Measurements from ENCODE around the gene NAA10. TPM values are rescaled to one million over a fixed set of nuclear protein-coding genes. Genes with fewer than 3 reads are reported as not detected.

The NAA10 gene
- total and polyA plus RNA-seq, 4 experiments from 2014 or later: 57.6 to 96.3 (median 91.9) TPM

DNA sequence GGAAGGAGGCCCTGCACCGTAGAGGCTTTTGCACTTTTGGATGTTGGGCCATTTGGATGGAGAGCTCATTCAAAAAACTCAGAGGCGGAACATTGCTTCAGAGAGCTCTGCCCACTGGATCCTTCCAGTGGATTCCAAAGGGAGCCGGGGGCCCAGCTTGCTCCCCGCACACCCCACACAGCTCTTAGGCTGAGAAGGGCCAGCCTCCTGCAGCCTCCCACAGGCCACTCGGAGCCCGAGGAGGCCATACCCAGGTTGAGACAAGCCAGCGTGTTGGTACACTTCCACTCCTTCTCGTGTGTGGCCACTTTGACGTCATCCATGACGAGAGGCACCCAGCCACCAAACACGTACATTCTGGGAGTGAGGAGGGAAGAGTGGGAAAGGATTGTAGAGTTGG is 26.5 kb upstream of the NAA10 start:
- Mint-ChIP-seq H3K9me3 (no peaks in the 10 kb centered on the region), H3K36me3 (peaks cover 26 to 51% of the 10 kb centered on the region in 2 donors), H3K4me3 (no peak overlapping the region), H3K27ac (peak overlapping the region in 1 of 7 donors; percentile 37), H3K4me1 (peaks cover 2 to 15% (median 8%) of the 10 kb centered on the region in 4 donors), H3K27me3 (no peaks in the 10 kb centered on the region)
- Histone ChIP-seq H3K4me1 (ENCODE audit: insufficient read depth, low read length) (peaks cover 18% of the 10 kb centered on the region), H3K9me3 (ENCODE audit: control insufficient read depth in 1 of 2, low read length in 2 of 2) (no peaks in the 10 kb centered on the region), H3K4me3 (ENCODE audit: low read length in 2 of 2) (no peak overlapping the region), H3K27me3 (ENCODE audit: insufficient read depth, low read length) (no peaks in the 10 kb centered on the region), H3K27ac (ENCODE audit: low read depth, low read length) (no peak overlapping the region), H3K36me3 (ENCODE audit: insufficient read depth, low read length) (peaks cover 68% of the 10 kb centered on the region)
- intact Hi-C loops (cut with micrococcal nuclease): no loop called here
- no peak for DNase-seq
- ChIA-PET POLR2A (ENCODE audit: partially characterized antibody) (interaction anchor here (2.2 kb wide), 1 partner anchor 10 kb away, joined by 7 read pairs; the partner anchor contains the start of gene HCFC1), CTCF (ENCODE audit: partially characterized antibody) (interaction anchor here (1.4 kb wide), 1 partner anchor 14 kb away, joined by 5 read pairs; no protein-coding TSS in a partner anchor)

- Mint-ChIP-seq H3K27me3 (no peaks in the 10 kb centered on the region), H3K27ac (peak overlapping the region in 1 of 7 donors; percentile 62), H3K36me3 (peaks cover 30 to 53% of the 10 kb centered on the region in 2 donors), H3K4me1 (peaks cover 2 to 10% (median 5%) of the 10 kb centered on the region in 4 donors), H3K4me3 (peak overlapping the region in 1 of 8 donors; percentile 33), H3K9me3 (peaks cover 0 to 3% (median 0%) of the 10 kb centered on the region in 8 donors)
- intact Hi-C loops (cut with micrococcal nuclease): no loop called here
- Histone ChIP-seq H3K9me3 (ENCODE audit: control insufficient read depth in 1 of 2, low read length in 2 of 2) (no peaks in the 10 kb centered on the region), H3K27ac (ENCODE audit: low read depth, low read length) (no peak overlapping the region), H3K36me3 (ENCODE audit: insufficient read depth, low read length) (peaks cover 68% of the 10 kb centered on the region), H3K4me3 (ENCODE audit: low read length in 2 of 2) (no peak overlapping the region), H3K4me1 (ENCODE audit: insufficient read depth, low read length) (peaks cover 13% of the 10 kb centered on the region), H3K27me3 (ENCODE audit: insufficient read depth, low read length) (no peaks in the 10 kb centered on the region)
- ChIA-PET CTCF (ENCODE audit: partially characterized antibody) (interaction anchor here (1.4 kb wide), 1 partner anchor 14 kb away, joined by 5 read pairs; no protein-coding TSS in a partner anchor), POLR2A (ENCODE audit: partially characterized antibody) (interaction anchor here (2.2 kb wide), 1 partner anchor 11 kb away, joined by 7 read pairs; the partner anchor contains the start of gene HCFC1)
- DNase-seq: no peak
These were observed 25.9 kb upstream of the NAA10 start for GRCh38 chrX:153960786-153961185.

DNA sequence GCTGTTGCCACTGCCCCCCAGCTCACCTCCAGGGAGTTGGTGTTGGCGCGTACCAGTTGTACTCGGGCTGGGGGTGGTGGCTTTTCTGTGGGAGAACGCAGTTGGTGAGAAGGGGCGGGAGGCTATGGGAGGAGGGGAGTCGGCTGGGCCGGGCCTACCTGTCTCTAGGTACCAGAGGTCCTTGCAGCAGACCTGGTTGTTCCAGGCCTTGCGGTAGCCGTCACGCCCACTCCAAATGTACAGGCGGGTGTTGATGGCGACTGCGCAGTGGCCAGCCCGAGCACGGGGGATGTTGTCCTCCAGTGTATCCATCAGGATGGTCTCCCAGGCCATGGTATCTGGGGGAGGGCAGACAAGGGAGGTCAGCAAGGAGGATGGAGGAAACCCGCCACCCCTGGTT is 25.2 kb upstream of the NAA10 start:
- H3K4me3 Mint-ChIP-seq: no peak overlapping the region
- peak overlapping the region in 1 of 7 donors; percentile 15 for H3K27ac Mint-ChIP-seq
- Histone ChIP-seq H3K4me3 (ENCODE audit: low read length in 2 of 2) (no peak overlapping the region), H3K4me1 (ENCODE audit: insufficient read depth, low read length) (peaks cover 6% of the 10 kb centered on the region), H3K27me3 (ENCODE audit: insufficient read depth, low read length) (no peaks in the 10 kb centered on the region), H3K9me3 (ENCODE audit: control insufficient read depth in 1 of 2, low read length in 2 of 2) (no peaks in the 10 kb centered on the region), H3K36me3 (ENCODE audit: insufficient read depth, low read length) (peaks cover 68% of the 10 kb centered on the region), H3K27ac (ENCODE audit: low read depth, low read length) (no peak overlapping the region)
- POLR2A ChIA-PET (ENCODE audit: partially characterized antibody): interaction anchor here (1.0 kb wide), 1 partner anchor 9 kb away, joined by 3 read pairs; no protein-coding TSS in a partner anchor
- CTCF ChIA-PET (ENCODE audit: partially characterized antibody): interaction anchor here (0.7 kb wide), 1 partner anchor 13 kb away, joined by 3 read pairs; no protein-coding TSS in a partner anchor
- peaks cover 0 to 6% (median 0%) of the 10 kb centered on the region in 8 donors for H3K9me3 Mint-ChIP-seq
- H3K27me3 Mint-ChIP-seq: no peaks in the 10 kb centered on the region
- H3K36me3 Mint-ChIP-seq: peaks cover 37 to 59% of the 10 kb centered on the region in 2 donors
- intact Hi-C loops (cut with micrococcal nuclease): no loop called here
- peaks cover 0 to 3% (median 1%) of the 10 kb centered on the region in 4 donors for H3K4me1 Mint-ChIP-seq
- DNase-seq: peak in 1 of 5 donors; percentile 26

DNA sequence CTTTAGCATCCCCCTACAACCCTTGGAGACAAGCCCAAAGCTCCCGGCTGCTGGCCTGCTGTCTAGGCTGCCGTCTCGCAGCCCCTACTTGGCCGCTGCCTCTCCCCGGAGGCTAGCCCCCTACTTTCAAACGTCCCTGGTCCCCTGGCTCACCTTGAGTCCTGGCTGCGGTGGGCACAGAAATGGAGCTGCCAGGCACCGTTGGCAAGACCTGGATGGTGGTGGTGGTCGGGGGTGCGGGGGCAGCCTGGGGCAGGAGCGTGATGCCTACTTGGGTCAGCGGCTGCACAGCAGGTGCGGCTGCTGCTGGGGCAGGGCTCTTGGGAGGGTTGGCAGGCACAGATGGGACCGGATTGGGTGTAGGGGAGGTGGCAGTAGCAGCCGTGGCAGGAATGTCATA is 24.8 kb upstream of the NAA10 start:
- Mint-ChIP-seq H3K4me1 (no peaks in the 10 kb centered on the region), H3K36me3 (peaks cover 40 to 61% of the 10 kb centered on the region in 2 donors), H3K27ac (no peak overlapping the region), H3K4me3 (no peak overlapping the region), H3K27me3 (no peaks in the 10 kb centered on the region), H3K9me3 (peaks cover 0 to 6% (median 0%) of the 10 kb centered on the region in 8 donors)
- peaks cover 68% of the 10 kb centered on the region for H3K36me3 ChIP-seq (ENCODE audit: insufficient read depth, low read length)
- peak in 1 of 5 donors; percentile 25 for DNase-seq
- H3K9me3 ChIP-seq (ENCODE audit: control insufficient read depth in 1 of 2, low read length in 2 of 2): no peaks in the 10 kb centered on the region
- intact Hi-C loops (cut with micrococcal nuclease): no loop called here
- ChIA-PET CTCF (ENCODE audit: partially characterized antibody) (interaction anchor here (0.7 kb wide), 1 partner anchor 13 kb away, joined by 3 read pairs; no protein-coding TSS in a partner anchor), POLR2A (ENCODE audit: partially characterized antibody) (interaction anchor here (1.0 kb wide), 1 partner anchor 9 kb away, joined by 3 read pairs; no protein-coding TSS in a partner anchor)
- H3K4me1 ChIP-seq (ENCODE audit: insufficient read depth, low read length): peaks cover 3% of the 10 kb centered on the region
- H3K27ac ChIP-seq (ENCODE audit: low read depth, low read length): no peak overlapping the region
- no peak overlapping the region for H3K4me3 ChIP-seq (ENCODE audit: low read length in 2 of 2)
- H3K27me3 ChIP-seq (ENCODE audit: insufficient read depth, low read length): no peaks in the 10 kb centered on the region

DNA sequence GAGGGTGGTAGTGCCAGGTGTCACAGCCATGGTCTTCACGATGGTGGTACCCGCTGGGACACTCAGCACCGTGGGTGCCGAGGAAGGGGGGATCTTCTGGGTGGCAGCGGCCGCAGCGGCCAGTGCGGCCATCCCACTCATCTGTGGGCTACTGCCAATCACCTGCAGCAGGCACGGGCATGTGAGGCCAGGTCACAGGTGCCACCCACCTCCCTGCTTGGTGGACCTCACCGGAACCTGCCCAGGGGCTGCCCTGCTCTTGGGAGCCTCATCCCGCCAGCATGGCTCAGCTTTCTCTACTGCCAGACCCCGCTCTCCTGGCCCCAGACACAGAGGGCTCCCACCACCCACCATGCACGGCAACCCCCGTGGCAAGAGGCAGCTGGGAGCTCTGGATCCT is 23.8 kb upstream of the NAA10 start:
- CTCF ChIA-PET (ENCODE audit: partially characterized antibody): no interaction called here
- intact Hi-C loops (cut with micrococcal nuclease): no loop called here

GRCh38 chrX:153957224-153957623 is 22.4 kb upstream of the NAA10 start:
- CTCF ChIA-PET (ENCODE audit: partially characterized antibody): no interaction called here
- intact Hi-C loops (cut with micrococcal nuclease): no loop called here
- H3K4me3 Mint-ChIP-seq: no peak overlapping the region
- POLR2A ChIA-PET (ENCODE audit: partially characterized antibody): no interaction called here
- peaks cover 57% of the 10 kb centered on the region for H3K36me3 ChIP-seq (ENCODE audit: insufficient read depth, low read length)
- DNase-seq: no peak
- H3K4me1 Mint-ChIP-seq: peaks cover 0 to 7% (median 2%) of the 10 kb centered on the region in 4 donors
- peaks cover 4% of the 10 kb centered on the region for H3K4me1 ChIP-seq (ENCODE audit: insufficient read depth, low read length)
- H3K4me3 ChIP-seq (ENCODE audit: low read length in 2 of 2): no peak overlapping the region
- H3K27me3 Mint-ChIP-seq: no peaks in the 10 kb centered on the region
- H3K27ac Mint-ChIP-seq: peak overlapping the region in 1 of 7 donors; percentile 17
- H3K27ac ChIP-seq (ENCODE audit: low read depth, low read length): no peak overlapping the region
- H3K9me3 Mint-ChIP-seq: peaks cover 0 to 6% (median 0%) of the 10 kb centered on the region in 8 donors
- H3K36me3 Mint-ChIP-seq: peaks cover 48 to 54% of the 10 kb centered on the region in 2 donors
- H3K9me3 ChIP-seq (ENCODE audit: control insufficient read depth in 1 of 2, low read length in 2 of 2): no peaks in the 10 kb centered on the region
- H3K27me3 ChIP-seq (ENCODE audit: insufficient read depth, low read length): no peaks in the 10 kb centered on the region

More for the DNA sequence above, 23.8 kb upstream of the NAA10 start:
- no peaks in the 10 kb centered on the region for H3K27me3 Mint-ChIP-seq
- peaks cover 44 to 61% of the 10 kb centered on the region in 2 donors for H3K36me3 Mint-ChIP-seq
- H3K27ac Mint-ChIP-seq: no peak overlapping the region
- POLR2A ChIA-PET (ENCODE audit: partially characterized antibody): no interaction called here
- H3K9me3 Mint-ChIP-seq: peaks cover 0 to 6% (median 0%) of the 10 kb centered on the region in 8 donors
- H3K27me3 ChIP-seq (ENCODE audit: insufficient read depth, low read length): no peaks in the 10 kb centered on the region
- no peak overlapping the region for H3K27ac ChIP-seq (ENCODE audit: low read depth, low read length)
- H3K4me3 ChIP-seq (ENCODE audit: low read length in 2 of 2): no peak overlapping the region
- DNase-seq: no peak
- no peaks in the 10 kb centered on the region for H3K4me1 ChIP-seq (ENCODE audit: insufficient read depth, low read length)
- H3K9me3 ChIP-seq (ENCODE audit: control insufficient read depth in 1 of 2, low read length in 2 of 2): no peaks in the 10 kb centered on the region
- no peak overlapping the region for H3K4me3 Mint-ChIP-seq
- H3K4me1 Mint-ChIP-seq: peaks cover 0 to 1% (median 0%) of the 10 kb centered on the region in 4 donors
- peaks cover 62% of the 10 kb centered on the region for H3K36me3 ChIP-seq (ENCODE audit: insufficient read depth, low read length)

- Mint-ChIP-seq H3K36me3 (peaks cover 50% of the 10 kb centered on the region in 2 donors), H3K4me1 (peaks cover 0 to 7% (median 2%) of the 10 kb centered on the region in 4 donors), H3K27me3 (no peaks in the 10 kb centered on the region), H3K27ac (peak overlapping the region in 2 of 7 donors; percentile 29 to 64), H3K4me3 (no peak overlapping the region), H3K9me3 (peaks cover 0 to 6% (median 0%) of the 10 kb centered on the region in 8 donors)
- no peak overlapping the region for H3K27ac ChIP-seq (ENCODE audit: low read depth, low read length)
- DNase-seq: peak in 1 of 5 donors; percentile 16
- ChIA-PET CTCF (ENCODE audit: partially characterized antibody) (no interaction called here), POLR2A (ENCODE audit: partially characterized antibody) (no interaction called here)
- no peaks in the 10 kb centered on the region for H3K27me3 ChIP-seq (ENCODE audit: insufficient read depth, low read length)
- intact Hi-C loops (cut with micrococcal nuclease): no loop called here
- H3K4me3 ChIP-seq (ENCODE audit: low read length in 2 of 2): no peak overlapping the region
- peaks cover 4% of the 10 kb centered on the region for H3K4me1 ChIP-seq (ENCODE audit: insufficient read depth, low read length)
- H3K9me3 ChIP-seq (ENCODE audit: control insufficient read depth in 1 of 2, low read length in 2 of 2): no peaks in the 10 kb centered on the region
- H3K36me3 ChIP-seq (ENCODE audit: insufficient read depth, low read length): peaks cover 52% of the 10 kb centered on the region
These were observed 21.4 kb upstream of the NAA10 start for GRCh38 chrX:153956044-153956907.

Measured in CD4-positive, alpha-beta memory T cell (primary cell).